C4-2B (cell line): Measurements from ENCODE around the gene COL6A2.

Source experiments
- CTCF ChIP-seq: fragments of 450-650 bp; conservative IDR thresholded peaks from 2 replicates; pipeline ENCODE4 v1.5.1; 2017; ENCODE audit warnings: mild to moderate bottlenecking
- ZFX ChIP-seq: fragments of 450-650 bp; IDR thresholded peaks from 2 replicates; pipeline ENCODE4 v1.6.1; 2017

GRCh38 chr21:46049890-46050667, 47.8 kb upstream of the COL6A2 start:
- TF ChIP-seq CTCF = no peak
- TF ChIP-seq ZFX = no peak
